Gastrocnemius medialis (tissue), 4 donors: ENCODE results near the gene EPS8L2.

ENCODE experiments used
- CTCF ChIP-seq, 5 experiments: fragments of 450-650 bp in 3 of 5; fragments of 200-600 bp in 2 of 5; sonication (generic) in 2 of 5; IDR thresholded peaks in 4 of 5; conservative IDR thresholded peaks in 1 of 5; 1 replicate in 4 of 5; 2 replicates in 1 of 5; pipeline ENCODE4 v1.5.1; 2016 to 2019; ENCODE audit warnings: antibody characterized with exemption in 5 of 5, mild to moderate bottlenecking in 3 of 5, moderate library complexity in 3 of 5
- POLR2A ChIP-seq, 2 donors: fragments of 450-650 bp; IDR thresholded peaks; one replicate each; pipeline ENCODE4 v1.6.1; 2017; ENCODE audit warnings: antibody characterized with exemption in 2 of 2, mild to moderate bottlenecking in 2 of 2, moderate library complexity in 2 of 2

DNA sequence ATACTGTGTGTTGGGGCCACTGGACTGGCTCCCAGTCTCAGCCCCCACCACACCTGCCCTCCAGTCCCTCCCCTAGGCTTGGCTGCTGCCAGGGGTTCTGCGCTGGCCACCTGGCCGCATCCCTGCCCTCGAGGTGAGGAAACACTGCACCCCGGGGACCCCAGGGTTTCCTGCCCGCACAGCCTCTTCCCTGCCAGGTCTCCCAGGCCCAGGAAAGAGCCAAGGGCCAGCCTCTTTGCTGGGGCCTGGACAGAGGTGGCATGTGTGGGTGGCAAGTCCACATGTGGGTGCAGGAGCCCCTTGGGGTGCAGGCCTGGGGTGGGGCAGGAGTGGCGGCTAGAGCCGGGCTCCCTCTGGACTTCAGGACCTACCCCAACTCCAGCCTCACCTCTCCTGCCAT is 2.5 kb downstream of the EPS8L2 start:
- no peak for TF ChIP-seq CTCF (IDR thresholded peaks at IDR 0.05 in 4 of 5, conservative IDR thresholded peaks at IDR 0.05 in 1 of 5)
- no peak for TF ChIP-seq POLR2A (IDR thresholded peaks at IDR 0.05)
